Measurements from ENCODE around the gene LUC7L.
"Not testable (repeated sequence)": the region's sequence is repeated elsewhere in the genome, so short reads cannot be mapped to it uniquely, and the experiment has no call there.

Gene LUC7L

DNA sequence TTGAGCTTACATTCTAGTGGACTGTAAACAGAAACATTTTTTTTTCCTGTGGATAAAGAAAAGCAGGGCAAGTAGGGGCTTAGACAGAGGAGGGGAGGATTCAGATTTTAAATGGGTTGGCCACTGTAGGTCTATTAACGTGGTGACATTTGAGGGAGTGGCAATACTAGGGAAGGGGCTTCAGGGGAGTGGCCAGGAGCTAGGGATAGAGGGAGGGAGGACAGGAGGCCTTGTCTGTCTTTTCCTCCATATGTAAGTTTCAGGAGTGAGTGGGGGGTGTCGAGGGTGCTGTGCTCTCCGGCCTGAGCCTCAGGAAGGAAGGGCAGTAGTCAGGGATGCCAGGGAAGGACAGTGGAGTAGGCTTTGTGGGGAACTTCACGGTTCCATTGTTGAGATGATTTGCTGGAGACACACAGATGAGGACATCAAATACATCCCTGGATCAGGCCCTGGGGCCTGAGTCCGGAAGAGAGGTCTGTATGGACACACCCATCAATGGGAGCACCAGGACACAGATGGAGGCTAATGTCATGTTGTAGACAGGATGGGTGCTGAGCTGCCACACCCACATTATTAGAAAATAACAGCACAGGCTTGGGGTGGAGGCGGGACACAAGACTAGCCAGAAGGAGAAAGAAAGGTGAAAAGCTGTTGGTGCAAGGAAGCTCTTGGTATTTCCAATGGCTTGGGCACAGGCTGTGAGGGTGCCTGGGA lies 70.0 kb downstream of the LUC7L start:
- TF ChIP-seq, protein P1, sequence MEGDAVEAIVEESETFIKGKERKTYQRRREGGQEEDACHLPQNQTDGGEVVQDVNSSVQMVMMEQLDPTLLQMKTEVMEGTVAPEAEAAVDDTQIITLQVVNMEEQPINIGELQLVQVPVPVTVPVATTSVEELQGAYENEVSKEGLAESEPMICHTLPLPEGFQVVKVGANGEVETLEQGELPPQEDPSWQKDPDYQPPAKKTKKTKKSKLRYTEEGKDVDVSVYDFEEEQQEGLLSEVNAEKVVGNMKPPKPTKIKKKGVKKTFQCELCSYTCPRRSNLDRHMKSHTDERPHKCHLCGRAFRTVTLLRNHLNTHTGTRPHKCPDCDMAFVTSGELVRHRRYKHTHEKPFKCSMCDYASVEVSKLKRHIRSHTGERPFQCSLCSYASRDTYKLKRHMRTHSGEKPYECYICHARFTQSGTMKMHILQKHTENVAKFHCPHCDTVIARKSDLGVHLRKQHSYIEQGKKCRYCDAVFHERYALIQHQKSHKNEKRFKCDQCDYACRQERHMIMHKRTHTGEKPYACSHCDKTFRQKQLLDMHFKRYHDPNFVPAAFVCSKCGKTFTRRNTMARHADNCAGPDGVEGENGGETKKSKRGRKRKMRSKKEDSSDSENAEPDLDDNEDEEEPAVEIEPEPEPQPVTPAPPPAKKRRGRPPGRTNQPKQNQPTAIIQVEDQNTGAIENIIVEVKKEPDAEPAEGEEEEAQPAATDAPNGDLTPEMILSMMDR (conservative IDR thresholded peaks at IDR 0.05; ENCODE audit: low read depth, low read length): no peak
- no peak for DNase-seq (ENCODE audit: low read depth)
- no peak overlapping the region for H3K4me3 ChIP-seq (ENCODE audit: low read length)

DNA sequence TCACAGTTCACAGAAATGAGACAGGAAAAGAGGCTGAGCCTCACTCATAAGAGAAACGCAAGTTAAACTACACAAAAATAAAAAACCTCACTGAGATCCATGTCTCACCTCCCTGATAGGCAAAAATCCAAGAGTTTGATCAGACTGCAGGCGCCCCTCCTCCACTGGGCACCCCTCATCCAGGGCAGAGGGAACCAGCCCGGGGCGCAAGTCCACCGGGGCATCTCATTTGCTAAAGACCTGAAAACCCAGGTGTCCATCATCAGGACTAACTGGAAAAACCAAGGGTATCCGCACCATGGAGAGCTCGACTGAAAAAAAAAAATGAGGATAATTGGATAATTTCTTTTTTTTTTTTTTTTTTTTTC lies 74.2 kb downstream of the LUC7L start:
- DNase-seq (ENCODE audit: low read depth): no peak
- TF ChIP-seq, protein P1 (conservative IDR thresholded peaks at IDR 0.05; ENCODE audit: low read depth, low read length): no peak
- peak overlapping the region; percentile 43 for H3K4me3 ChIP-seq (ENCODE audit: low read length)

DNA sequence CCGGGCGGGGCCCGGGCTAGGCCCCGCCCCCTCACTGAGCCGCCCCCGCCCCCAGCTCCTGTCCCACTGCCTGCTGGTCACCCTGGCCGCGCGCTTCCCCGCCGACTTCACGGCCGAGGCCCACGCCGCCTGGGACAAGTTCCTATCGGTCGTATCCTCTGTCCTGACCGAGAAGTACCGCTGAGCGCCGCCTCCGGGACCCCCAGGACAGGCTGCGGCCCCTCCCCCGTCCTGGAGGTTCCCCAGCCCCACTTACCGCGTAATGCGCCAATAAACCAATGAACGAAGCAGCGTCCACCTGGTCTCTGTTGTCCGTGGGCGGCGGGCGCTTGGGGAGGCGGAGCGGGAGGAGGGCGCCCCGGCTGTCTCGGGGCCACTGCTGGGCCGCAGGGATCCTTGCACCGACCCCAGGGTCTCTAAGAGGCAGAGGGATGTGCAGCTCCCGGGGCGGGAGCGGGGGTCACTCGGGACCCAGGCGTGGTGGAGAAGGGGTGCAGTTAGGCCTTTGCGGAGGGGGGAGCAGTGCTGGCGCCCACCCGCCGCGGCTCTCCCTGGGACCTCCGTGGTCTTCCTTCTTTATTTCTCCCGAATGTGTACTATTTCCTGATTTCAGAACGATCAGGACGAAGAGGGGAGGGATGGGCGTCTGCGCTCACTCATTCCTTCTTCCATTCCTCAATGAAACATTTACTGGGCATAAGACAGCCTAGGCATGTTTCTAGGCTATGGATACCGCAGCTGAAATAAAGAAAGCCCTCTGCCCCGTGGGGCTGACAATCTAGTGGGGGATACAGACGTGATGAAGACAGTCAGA lies 74.8 kb downstream of the LUC7L start:
- H3K4me3 ChIP-seq (ENCODE audit: low read length): peak overlapping the region; percentile 43
- no peak for DNase-seq (ENCODE audit: low read depth)
- TF ChIP-seq, protein P1 (conservative IDR thresholded peaks at IDR 0.05; ENCODE audit: low read depth, low read length): no peak

DNA sequence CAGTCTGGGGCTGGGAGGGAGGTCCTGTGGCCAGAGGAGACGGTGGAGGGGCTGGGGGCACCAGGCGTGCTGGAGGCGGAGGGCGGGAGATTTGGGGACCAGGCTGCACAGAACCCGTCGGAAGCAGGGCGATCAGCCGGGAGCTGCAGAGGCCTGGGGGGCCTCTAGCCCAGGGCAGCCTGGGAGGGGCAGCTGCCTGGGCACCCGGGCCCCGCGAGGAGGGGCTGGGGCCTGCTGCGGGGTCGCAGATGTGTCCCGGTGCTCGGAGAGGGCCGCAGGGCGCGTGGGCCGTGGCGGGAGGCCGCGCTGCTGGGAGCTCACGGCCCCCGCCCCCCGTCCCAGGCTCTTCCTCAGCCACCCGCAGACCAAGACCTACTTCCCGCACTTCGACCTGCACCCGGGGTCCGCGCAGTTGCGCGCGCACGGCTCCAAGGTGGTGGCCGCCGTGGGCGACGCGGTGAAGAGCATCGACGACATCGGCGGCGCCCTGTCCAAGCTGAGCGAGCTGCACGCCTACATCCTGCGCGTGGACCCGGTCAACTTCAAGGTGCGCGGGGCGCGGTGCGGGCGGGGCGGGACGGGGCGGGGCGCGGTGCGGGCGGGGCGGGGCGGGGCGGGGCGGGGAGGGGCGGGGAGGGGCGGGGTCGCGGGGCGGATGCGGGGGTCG lies 75.6 kb downstream of the LUC7L start:
- not testable (repeated sequence) for DNase-seq (ENCODE audit: low read depth); H3K4me3 ChIP-seq (ENCODE audit: low read length)

DNA sequence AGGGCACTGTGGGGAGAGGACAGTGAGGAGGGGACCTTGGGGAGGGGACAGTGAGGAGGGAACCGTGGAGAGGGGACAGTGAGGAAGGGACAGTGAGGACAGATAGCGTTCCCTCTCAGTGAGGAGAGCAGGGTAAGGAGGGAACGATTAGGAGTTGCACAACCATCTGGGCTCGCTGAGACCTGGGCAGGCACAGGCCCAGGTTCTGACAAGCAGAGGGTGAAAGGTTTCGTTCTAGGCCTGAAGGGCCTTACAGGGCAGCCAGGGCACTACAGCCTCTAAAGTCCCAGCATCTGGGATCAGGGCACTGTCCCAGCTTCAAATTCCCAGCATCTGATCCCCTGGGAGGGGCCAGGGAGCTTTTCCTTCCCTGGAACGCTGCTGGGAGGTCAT lies 76.1 kb downstream of the LUC7L start:
- H3K4me3 ChIP-seq (ENCODE audit: low read length); DNase-seq (ENCODE audit: low read depth): not testable (repeated sequence)

DNA sequence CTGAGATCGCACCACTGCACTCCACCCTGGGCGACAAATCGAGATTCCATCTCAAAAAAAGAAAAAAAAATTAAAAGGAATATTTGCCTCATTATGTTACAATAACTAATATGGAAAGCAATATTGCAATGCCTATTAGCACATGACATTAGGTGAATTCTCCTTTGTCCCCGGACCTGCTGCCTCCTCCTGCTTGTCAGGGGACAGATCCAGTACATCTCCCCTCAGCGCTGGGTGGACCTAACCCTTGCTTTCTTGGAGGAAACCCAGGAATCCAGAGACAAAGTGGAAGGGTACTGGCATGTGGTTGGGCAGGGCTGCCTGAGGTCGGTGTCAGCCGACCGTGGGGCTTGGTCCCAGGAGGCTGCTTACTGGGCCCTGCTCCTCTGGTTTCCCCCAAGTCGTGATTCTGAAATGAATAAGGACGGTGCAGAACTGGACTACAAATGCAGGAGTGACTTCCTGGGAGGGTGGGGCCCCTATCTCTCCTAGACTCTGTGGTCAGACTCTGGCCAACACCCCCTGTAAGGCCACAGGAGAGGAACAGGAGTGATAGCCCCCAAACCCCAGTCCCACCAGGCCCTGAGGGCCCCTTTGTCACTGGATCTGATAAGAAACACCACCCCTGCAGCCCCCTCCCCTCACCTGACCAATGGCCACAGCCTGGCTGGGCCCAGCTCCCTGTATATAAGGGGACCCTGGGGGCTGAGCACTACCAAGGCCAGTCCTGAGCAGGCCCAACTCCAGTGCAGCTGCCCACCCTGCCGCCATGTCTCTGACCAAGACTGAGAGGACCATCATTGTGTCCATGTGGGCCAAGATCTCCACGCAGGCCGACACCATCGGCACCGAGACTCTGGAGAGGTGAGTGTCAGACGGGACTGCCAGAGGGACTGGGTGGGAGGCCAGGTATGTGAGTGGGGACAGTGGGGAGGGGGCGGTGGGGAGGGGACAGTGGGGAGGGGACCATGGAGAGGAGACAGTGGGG lies 76.8 kb downstream of the LUC7L start, which contains the start of gene HBZ:
Gene HBZ, plus strand, starts transcription at position 504 of the 988 bp plus-strand sequence. Its CDS starts 266 bp downstream, at position 770.
- TF ChIP-seq, protein P1 (conservative IDR thresholded peaks at IDR 0.05; ENCODE audit: low read depth, low read length): no peak
- H3K4me3 ChIP-seq (ENCODE audit: low read length): no peak within 1 kb of the TSS
- no peak for DNase-seq (ENCODE audit: low read depth)

DNA sequence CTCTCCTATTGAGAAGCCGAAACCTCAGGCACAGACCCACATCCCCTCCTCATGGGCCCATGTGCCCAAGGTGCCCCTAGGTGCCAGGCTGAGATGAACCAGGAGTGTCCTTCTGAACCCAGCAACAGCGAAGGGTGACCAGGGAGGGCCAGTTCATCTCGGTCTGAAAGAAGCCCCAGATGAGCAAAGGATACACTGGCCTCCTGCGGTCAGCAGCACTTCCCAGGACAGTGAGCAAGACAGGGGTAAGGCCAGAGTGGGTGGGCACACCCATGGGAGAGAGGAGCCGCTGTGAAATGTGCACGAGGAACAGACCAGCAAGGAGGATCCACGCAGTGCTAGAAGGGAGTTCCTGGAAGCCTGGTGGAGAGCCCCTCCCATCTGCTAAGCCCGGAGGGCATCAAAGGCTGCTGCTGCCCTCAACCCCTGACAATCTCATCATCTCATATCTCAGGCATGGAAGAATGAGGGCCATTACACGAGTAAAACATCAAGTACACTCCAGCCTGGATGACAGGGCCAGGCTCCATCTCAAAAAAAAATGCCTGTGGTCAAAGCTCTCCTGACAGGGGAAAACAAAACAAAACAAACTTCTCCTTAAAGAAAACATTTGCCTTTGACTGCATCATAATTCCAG lies 80.1 kb downstream of the LUC7L start:
- H3K4me3 ChIP-seq (ENCODE audit: low read length): no peak overlapping the region
- TF ChIP-seq, protein P1 (conservative IDR thresholded peaks at IDR 0.05; ENCODE audit: low read depth, low read length): no peak
- DNase-seq (ENCODE audit: low read depth): no peak

Data from retinal pigment epithelial cell (primary cell).